GM13977 (cell line): Measurements from ENCODE around the gene TUBA3C.

ENCODE experiments used
- DNase-seq: peaks from one replicate; pipeline ENCODE4 v3.0.0; 2012; ENCODE audit warnings: low spot score
- CTCF ChIP-seq: IDR thresholded peaks from 2 replicates; pipeline ENCODE4 v1.5.1; 2012; ENCODE audit warnings: mild to moderate bottlenecking, control low read depth; ENCODE audit not compliant: insufficient read depth; ENCODE audit errors: extremely low read depth, missing control alignments
- in situ Hi-C: fragments of 300-500 bp; cut with MboI; formaldehyde crosslinking; loops from one replicate; pipeline ENCODE4 v1.12.0; 2022; ENCODE audit warnings: low sequenced_read_pairs, low pct_unique_long_range_greater_than_20kb, mixed read lengths, inconsistent platforms; ENCODE audit not compliant: unreplicated experiment

TUBA3C gene

DNA sequence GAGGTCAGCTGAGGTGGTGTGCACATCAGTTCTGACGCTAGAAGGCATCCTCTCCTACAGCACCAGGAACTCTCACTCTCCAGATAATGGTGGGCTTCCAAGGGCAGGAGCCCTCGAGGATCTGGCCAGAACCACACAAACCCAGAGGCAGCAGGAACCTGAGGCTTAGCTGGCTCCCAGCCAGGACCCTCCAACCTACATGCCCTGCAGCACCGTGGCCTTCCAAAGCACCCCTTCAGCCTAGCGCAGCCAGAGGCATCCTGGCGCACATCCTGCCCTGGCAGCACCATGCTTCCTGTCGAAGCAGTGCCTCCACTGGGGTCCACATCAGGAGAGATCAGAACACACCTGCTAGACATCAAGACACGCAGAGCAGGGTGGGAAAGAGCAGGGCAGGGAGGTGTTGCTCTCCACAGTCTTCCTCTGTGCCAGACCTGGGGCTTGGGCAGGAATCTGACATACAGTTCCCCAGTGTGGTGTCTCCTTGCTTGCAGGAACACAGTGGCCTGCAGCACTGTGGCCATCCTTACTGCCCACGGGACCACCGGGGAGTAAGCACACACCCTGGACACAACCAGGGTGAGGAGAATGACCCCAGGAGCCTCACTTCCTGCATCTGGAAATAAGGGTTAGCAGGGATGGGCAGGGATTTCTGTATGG, 21.7 kb downstream of the TUBA3C start:
- in situ Hi-C loops = no loop called here
- TF ChIP-seq CTCF = no peak
- DNase-seq = no peak

- in situ Hi-C loops = no loop called here
- no peak for TF ChIP-seq CTCF
- no peak for DNase-seq
These were observed 22.4 kb downstream of the TUBA3C start for GRCh38 chr13:19159181-19159580.

DNA sequence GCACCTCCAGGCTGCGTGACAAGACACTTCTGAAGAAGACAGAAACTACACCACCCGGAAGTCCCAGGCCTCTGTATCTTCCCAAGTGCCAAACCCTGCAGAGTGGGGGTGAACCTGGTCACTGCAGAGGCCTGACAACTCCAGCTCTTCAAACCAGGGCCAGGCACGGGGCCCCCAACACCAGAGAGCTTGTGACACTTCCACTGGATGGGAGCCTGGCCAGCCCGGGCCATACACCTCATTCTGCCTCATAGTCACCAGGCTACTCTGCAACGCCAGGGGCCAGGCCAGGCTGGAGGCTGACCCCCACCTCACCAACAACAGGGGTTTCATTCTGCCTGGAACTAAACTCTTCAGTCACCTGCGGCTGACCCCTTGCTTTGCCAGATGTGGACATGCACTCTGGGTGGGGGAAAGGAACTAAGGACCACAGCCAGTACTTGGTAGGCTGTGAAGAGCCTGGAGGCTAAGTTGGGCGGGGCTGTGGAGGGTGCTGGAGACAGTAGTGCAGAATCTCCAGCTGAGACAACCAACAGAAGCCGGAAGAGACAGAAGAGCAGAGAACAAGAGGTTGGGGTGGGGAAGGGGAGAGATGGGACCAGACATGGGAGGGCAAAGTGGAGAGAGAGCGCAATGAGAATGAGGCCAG, 23.0 kb downstream of the TUBA3C start:
- DNase-seq = no peak

GRCh38 chr13:19158006-19158405, 23.6 kb downstream of the TUBA3C start:
- DNase-seq = peak; percentile 5
- TF ChIP-seq CTCF = no peak
- in situ Hi-C loops = no loop called here

More for the DNA sequence above, 23.0 kb downstream of the TUBA3C start:
- in situ Hi-C loops = no loop called here
- TF ChIP-seq CTCF = no peak

GRCh38 chr13:19157461-19157860, 24.2 kb downstream of the TUBA3C start:
- TF ChIP-seq CTCF = no peak
- DNase-seq = no peak
- in situ Hi-C loops = no loop called here

- DNase-seq = no peak
- in situ Hi-C loops = no loop called here
These were observed 25.4 kb downstream of the TUBA3C start for GRCh38 chr13:19156013-19156825.

More at GRCh38 chr13:19156013-19156825, 25.4 kb downstream of the TUBA3C start:
- no peak for TF ChIP-seq CTCF
